Adrenal gland (tissue), 5 donors: ENCODE measurements around the gene PIEZO1.

Experiments used
- POLR2A ChIP-seq, 2 donors: fragments of 450-650 bp; IDR thresholded peaks; one replicate each; pipeline ENCODE4 v1.6.1; 2017; ENCODE audit warnings: antibody characterized with exemption in 2 of 2, mild to moderate bottlenecking in 2 of 2, moderate library complexity in 1 of 2
- TF ChIP-seq, protein P1 (sequence below), 6 experiments: fragments of 450-650 bp in 4 of 6; fragments of 200-600 bp in 2 of 6; sonication (generic) in 1 of 6; IDR thresholded peaks; 1 replicate in 5 of 6; 2 replicates in 1 of 6; pipeline versions ENCODE4 v1.5.1 to v1.8.0; 2016 to 2021; ENCODE audit warnings: antibody characterized with exemption in 6 of 6, mild to moderate bottlenecking in 2 of 6, moderate library complexity in 1 of 6
- donor health status: DM: no; HTN: no; CAD: no.

DNA sequence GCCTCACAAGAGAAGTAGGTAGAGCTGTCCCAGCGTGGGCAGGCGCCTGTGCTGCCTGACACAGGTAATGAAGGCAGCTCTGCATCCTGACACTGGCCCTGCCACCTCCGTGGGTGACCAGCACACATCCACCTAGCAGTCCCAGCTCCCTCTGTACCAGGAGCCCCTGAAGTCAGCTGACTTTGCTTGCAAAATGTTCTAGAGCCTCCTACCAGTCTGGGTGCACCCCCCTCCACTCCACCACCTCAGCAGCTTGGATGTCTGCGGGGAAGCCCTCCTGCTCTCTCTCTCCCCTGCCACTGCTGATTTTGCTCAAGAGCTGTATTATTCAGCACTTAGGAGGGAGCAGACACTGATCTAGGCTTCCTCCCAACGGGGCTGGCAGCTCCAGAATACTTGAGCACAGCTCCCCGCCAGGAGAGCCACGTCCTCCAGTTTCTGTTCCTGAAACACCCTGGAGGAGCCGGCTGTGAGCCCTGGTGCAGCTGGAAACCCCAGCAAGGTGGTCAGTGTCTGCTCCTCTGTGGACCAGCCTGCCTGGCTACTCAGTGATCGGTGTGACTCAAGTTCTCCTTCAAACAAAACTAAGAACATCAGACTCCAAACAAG lies 79.8 kb downstream of the PIEZO1 start:
- TF ChIP-seq, protein P1, sequence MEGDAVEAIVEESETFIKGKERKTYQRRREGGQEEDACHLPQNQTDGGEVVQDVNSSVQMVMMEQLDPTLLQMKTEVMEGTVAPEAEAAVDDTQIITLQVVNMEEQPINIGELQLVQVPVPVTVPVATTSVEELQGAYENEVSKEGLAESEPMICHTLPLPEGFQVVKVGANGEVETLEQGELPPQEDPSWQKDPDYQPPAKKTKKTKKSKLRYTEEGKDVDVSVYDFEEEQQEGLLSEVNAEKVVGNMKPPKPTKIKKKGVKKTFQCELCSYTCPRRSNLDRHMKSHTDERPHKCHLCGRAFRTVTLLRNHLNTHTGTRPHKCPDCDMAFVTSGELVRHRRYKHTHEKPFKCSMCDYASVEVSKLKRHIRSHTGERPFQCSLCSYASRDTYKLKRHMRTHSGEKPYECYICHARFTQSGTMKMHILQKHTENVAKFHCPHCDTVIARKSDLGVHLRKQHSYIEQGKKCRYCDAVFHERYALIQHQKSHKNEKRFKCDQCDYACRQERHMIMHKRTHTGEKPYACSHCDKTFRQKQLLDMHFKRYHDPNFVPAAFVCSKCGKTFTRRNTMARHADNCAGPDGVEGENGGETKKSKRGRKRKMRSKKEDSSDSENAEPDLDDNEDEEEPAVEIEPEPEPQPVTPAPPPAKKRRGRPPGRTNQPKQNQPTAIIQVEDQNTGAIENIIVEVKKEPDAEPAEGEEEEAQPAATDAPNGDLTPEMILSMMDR (IDR thresholded peaks at IDR 0.05), result no peak
- TF ChIP-seq POLR2A (IDR thresholded peaks at IDR 0.05), result peak in 1 of 2 donors; percentile 37
